NT2/D1 (cell line): Measurements from ENCODE around the gene OR6K2.

ENCODE experiments used
- YY1 ChIP-seq: IDR thresholded peaks from 2 replicates; pipeline ENCODE4 v1.6.1; 2011; ENCODE audit not compliant: insufficient read length, insufficient read depth
- ZNF274 ChIP-seq: IDR thresholded peaks from 2 replicates; pipeline ENCODE4 v1.6.1; 2011; ENCODE audit warnings: mild to moderate bottlenecking, low read depth, low read length

DNA sequence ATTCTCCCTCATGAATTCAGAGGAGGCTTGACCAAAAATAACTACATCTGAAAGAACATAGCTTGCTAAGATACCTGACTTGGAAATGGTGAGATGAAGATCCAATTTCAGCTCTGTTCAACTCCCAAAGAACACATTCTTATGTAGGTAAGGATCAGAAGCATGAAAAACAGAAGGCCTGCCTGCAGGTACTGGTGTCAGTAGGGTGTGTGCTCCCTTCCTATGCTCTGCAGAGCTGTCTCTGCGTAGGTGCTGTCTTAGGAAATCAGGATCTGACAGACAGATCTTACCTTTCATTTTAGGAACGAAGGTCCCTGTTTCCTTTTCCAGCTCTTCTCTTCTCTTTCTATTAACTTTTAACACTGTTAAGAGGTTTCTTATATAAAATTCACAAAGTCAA is 5.6 kb upstream of the OR6K2 start:
- TF ChIP-seq ZNF274: no peak
- TF ChIP-seq YY1: no peak
